ENCODE results near the gene MEAF6. TPM values are rescaled to one million over a fixed set of nuclear protein-coding genes. Genes with fewer than 3 reads are reported as not detected.

Gene MEAF6
- total RNA-seq, 2 experiments from 2014 or later, result 57.5 to 62.8 TPM

GRCh38 chr1:37495875-37496274, 18.7 kb downstream of the MEAF6 start:
- H3K4me1 Mint-ChIP-seq (ENCODE audit: low read depth), result peaks cover 23% of the 10 kb centered on the region
- no peak for DNase-seq
- no peaks in the 10 kb centered on the region for H3K27me3 Mint-ChIP-seq (ENCODE audit: low read depth)
- no peak overlapping the region for H3K4me3 Mint-ChIP-seq
- H3K9me3 Mint-ChIP-seq, result no peaks in the 10 kb centered on the region
- peaks cover 13% of the 10 kb centered on the region for H3K36me3 Mint-ChIP-seq (ENCODE audit: low read depth)
- CTCF ChIA-PET, result interaction anchor here (1.0 to 8.8 kb wide), 5 partner anchors 9 to 188 kb away, joined by 3 to 83 read pairs (median 4); no protein-coding TSS in a partner anchor
- H3K27ac Mint-ChIP-seq, result no peak overlapping the region
- intact Hi-C loops (cut with micrococcal nuclease), result no loop called here

- CTCF ChIA-PET, result interaction anchor here (0.7 to 10.8 kb wide), 3 partner anchors 21 to 1027 kb away, joined by 3 to 287 read pairs (median 4); partner anchors contain the start of gene MEAF6
- Mint-ChIP-seq H3K36me3 (ENCODE audit: low read depth) (peaks cover 11% of the 10 kb centered on the region), H3K4me3 (no peak overlapping the region), H3K4me1 (ENCODE audit: low read depth) (peaks cover 22% of the 10 kb centered on the region), H3K27ac (peak overlapping the region; percentile 59), H3K9me3 (no peaks in the 10 kb centered on the region), H3K27me3 (ENCODE audit: low read depth) (no peaks in the 10 kb centered on the region)
- intact Hi-C loops (cut with micrococcal nuclease), result no loop called here
- DNase-seq, result no peak
These were observed 21.0 kb downstream of the MEAF6 start for GRCh38 chr1:37493336-37494098.

- Mint-ChIP-seq H3K27me3 (ENCODE audit: low read depth) (no peaks in the 10 kb centered on the region), H3K36me3 (ENCODE audit: low read depth) (peaks cover 4% of the 10 kb centered on the region), H3K4me1 (ENCODE audit: low read depth) (peaks cover 11% of the 10 kb centered on the region), H3K27ac (peak overlapping the region; percentile 48), H3K9me3 (no peaks in the 10 kb centered on the region), H3K4me3 (no peak overlapping the region)
- intact Hi-C loops (cut with micrococcal nuclease), result loop anchor here (1.0 to 5.0 kb wide), 2 partner anchors 32 to 195 kb away; no protein-coding TSS in a partner anchor
- CTCF ChIA-PET, result interaction anchor here (0.6 to 10.8 kb wide), 24 partner anchors 12 to 205 kb away, joined by 3 to 287 read pairs (median 5); partner anchors contain the start of genes CDCA8, MEAF6 and ZC3H12A
- no peak for DNase-seq
These were observed 27.0 kb downstream of the MEAF6 start for GRCh38 chr1:37487619-37487984.

GRCh38 chr1:37486680-37487618, 27.6 kb downstream of the MEAF6 start:
- DNase-seq, result peak; percentile 83
- H3K4me1 Mint-ChIP-seq (ENCODE audit: low read depth), result peaks cover 16% of the 10 kb centered on the region
- no peaks in the 10 kb centered on the region for H3K27me3 Mint-ChIP-seq (ENCODE audit: low read depth)
- no peak overlapping the region for H3K4me3 Mint-ChIP-seq
- peaks cover 11% of the 10 kb centered on the region for H3K36me3 Mint-ChIP-seq (ENCODE audit: low read depth)
- intact Hi-C loops (cut with micrococcal nuclease), result loop anchor here (1.0 to 5.0 kb wide), 2 partner anchors 32 to 195 kb away; no protein-coding TSS in a partner anchor
- H3K27ac Mint-ChIP-seq, result peak overlapping the region; percentile 48
- CTCF ChIA-PET, result interaction anchor here (0.6 to 10.8 kb wide), 24 partner anchors 12 to 440 kb away, joined by 3 to 287 read pairs (median 5); partner anchors contain the start of genes MEAF6 and ZC3H12A
- no peaks in the 10 kb centered on the region for H3K9me3 Mint-ChIP-seq

- Mint-ChIP-seq H3K4me3 (no peak overlapping the region), H3K4me1 (ENCODE audit: low read depth) (peaks cover 25% of the 10 kb centered on the region), H3K9me3 (no peaks in the 10 kb centered on the region), H3K36me3 (ENCODE audit: low read depth) (peaks cover 19% of the 10 kb centered on the region), H3K27ac (no peak overlapping the region), H3K27me3 (ENCODE audit: low read depth) (no peaks in the 10 kb centered on the region)
- intact Hi-C loops (cut with micrococcal nuclease), result loop anchor here (5.0 kb wide), 1 partner anchor 196 kb away; no protein-coding TSS in a partner anchor
- DNase-seq, result no peak
- CTCF ChIA-PET, result interaction anchor here (0.6 to 10.8 kb wide), 8 partner anchors 11 to 441 kb away, joined by 3 to 287 read pairs (median 12); partner anchors contain the start of gene ZC3H12A
These were observed 28.5 kb downstream of the MEAF6 start for GRCh38 chr1:37485902-37486679.

GRCh38 chr1:37484325-37485051, 30.1 kb downstream of the MEAF6 start:
- intact Hi-C loops (cut with micrococcal nuclease), result loop anchor here (5.0 kb wide), 1 partner anchor 198 kb away; no protein-coding TSS in a partner anchor
- DNase-seq, result no peak
- no peaks in the 10 kb centered on the region for H3K9me3 Mint-ChIP-seq
- peaks cover 39% of the 10 kb centered on the region for H3K4me1 Mint-ChIP-seq (ENCODE audit: low read depth)
- H3K36me3 Mint-ChIP-seq (ENCODE audit: low read depth), result peaks cover 27% of the 10 kb centered on the region
- H3K27me3 Mint-ChIP-seq (ENCODE audit: low read depth), result no peaks in the 10 kb centered on the region
- H3K27ac Mint-ChIP-seq, result peak overlapping the region; percentile 66
- CTCF ChIA-PET, result interaction anchor here (0.6 to 10.8 kb wide), 7 partner anchors 10 to 652 kb away, joined by 3 to 287 read pairs (median 7); partner anchors contain the start of gene ZC3H12A
- no peak overlapping the region for H3K4me3 Mint-ChIP-seq

- intact Hi-C loops (cut with micrococcal nuclease), result no loop called here
- H3K36me3 Mint-ChIP-seq (ENCODE audit: low read depth), result peaks cover 35% of the 10 kb centered on the region
- H3K27ac Mint-ChIP-seq, result no peak overlapping the region
- DNase-seq, result no peak
- no peaks in the 10 kb centered on the region for H3K27me3 Mint-ChIP-seq (ENCODE audit: low read depth)
- H3K9me3 Mint-ChIP-seq, result no peaks in the 10 kb centered on the region
- CTCF ChIA-PET, result interaction anchor here (0.6 to 10.8 kb wide), 4 partner anchors 20 to 652 kb away, joined by 3 to 287 read pairs (median 5); no protein-coding TSS in a partner anchor
- no peak overlapping the region for H3K4me3 Mint-ChIP-seq
- peaks cover 39% of the 10 kb centered on the region for H3K4me1 Mint-ChIP-seq (ENCODE audit: low read depth)
These were observed 30.8 kb downstream of the MEAF6 start for GRCh38 chr1:37483785-37484184.

GRCh38 chr1:37482796-37483744, 31.5 kb downstream of the MEAF6 start:
- Mint-ChIP-seq H3K4me3 (no peak overlapping the region), H3K27me3 (ENCODE audit: low read depth) (no peaks in the 10 kb centered on the region), H3K27ac (peak overlapping the region; percentile 75), H3K36me3 (ENCODE audit: low read depth) (peaks cover 41% of the 10 kb centered on the region), H3K9me3 (no peaks in the 10 kb centered on the region), H3K4me1 (ENCODE audit: low read depth) (peaks cover 42% of the 10 kb centered on the region)
- no peak for DNase-seq
- intact Hi-C loops (cut with micrococcal nuclease), result no loop called here
- CTCF ChIA-PET, result interaction anchor here (10.8 kb wide), 1 partner anchor 28 kb away, joined by 287 read pairs; no protein-coding TSS in a partner anchor

- Mint-ChIP-seq H3K36me3 (ENCODE audit: low read depth) (peaks cover 48% of the 10 kb centered on the region), H3K9me3 (no peaks in the 10 kb centered on the region), H3K4me3 (no peak overlapping the region), H3K4me1 (ENCODE audit: low read depth) (peaks cover 41% of the 10 kb centered on the region), H3K27ac (peak overlapping the region; percentile 99), H3K27me3 (ENCODE audit: low read depth) (no peaks in the 10 kb centered on the region)
- intact Hi-C loops (cut with micrococcal nuclease), result no loop called here
- CTCF ChIA-PET, result interaction anchor here (0.8 to 10.8 kb wide), 2 partner anchors 27 to 28 kb away, joined by 4 to 287 read pairs; no protein-coding TSS in a partner anchor
- DNase-seq, result no peak
These were observed 32.4 kb downstream of the MEAF6 start for GRCh38 chr1:37482004-37482785.
